Activated T-cell treated with anti-CD3 and anti-CD28 coated beads for 1 hour (primary cell): ENCODE measurements around the gene MPP1.
A peak's percentile ranks its signal among the peaks of the same experiment; 100 is the strongest.

Experiments
- DNase-seq: peaks from one replicate; pipeline ENCODE4 v3.0.0-alpha.2; 2020; ENCODE audit warnings: low read depth

The MPP1 gene

DNA sequence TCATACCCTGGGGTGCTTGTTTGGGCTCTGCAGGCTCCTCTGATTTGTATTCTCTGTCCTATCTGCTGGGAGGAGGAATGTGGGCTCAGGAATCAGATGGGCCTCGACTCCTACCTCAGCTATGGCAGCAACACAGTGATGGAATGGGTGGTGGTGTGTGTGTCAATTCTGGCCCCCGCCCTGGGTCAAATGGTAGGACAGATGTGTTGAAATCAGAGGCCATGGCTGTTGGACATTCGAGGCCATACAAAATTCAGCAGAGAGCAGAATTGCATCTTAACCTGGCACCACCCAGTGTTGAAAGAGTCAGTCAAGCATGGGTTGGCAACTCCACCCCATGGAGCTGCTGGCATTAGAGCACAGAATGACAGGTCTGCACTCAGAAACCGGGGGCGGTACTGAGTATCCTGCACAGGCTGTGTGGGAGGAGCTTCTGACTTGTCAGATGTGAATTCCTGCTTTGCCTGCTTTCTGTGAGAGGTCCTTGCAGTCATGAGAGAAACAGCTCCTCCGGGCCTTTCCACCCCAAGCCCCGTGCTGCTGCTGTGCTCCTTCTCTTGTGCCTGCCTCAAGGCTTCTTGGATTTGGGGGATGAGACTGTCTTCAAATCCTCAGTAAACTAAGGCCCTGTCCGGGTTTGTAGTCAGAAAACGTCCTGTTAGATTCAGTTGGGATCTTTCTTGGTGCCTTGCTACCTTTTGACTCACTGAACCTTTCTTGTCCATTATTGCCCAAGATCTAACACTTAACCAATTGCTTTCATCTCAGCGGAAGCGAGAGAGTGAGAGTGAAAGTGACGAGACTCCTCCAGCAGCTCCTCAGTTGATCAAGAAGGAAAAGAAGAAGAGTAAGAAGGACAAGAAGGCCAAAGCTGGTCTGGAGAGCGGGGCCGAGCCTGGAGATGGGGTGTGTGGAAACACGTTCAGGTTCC, 29.6 kb downstream of the MPP1 start:
- DNase-seq: no peak

- DNase-seq: no peak
These were observed 30.7 kb downstream of the MPP1 start for GRCh38 chrX:154774622-154775021.

DNA sequence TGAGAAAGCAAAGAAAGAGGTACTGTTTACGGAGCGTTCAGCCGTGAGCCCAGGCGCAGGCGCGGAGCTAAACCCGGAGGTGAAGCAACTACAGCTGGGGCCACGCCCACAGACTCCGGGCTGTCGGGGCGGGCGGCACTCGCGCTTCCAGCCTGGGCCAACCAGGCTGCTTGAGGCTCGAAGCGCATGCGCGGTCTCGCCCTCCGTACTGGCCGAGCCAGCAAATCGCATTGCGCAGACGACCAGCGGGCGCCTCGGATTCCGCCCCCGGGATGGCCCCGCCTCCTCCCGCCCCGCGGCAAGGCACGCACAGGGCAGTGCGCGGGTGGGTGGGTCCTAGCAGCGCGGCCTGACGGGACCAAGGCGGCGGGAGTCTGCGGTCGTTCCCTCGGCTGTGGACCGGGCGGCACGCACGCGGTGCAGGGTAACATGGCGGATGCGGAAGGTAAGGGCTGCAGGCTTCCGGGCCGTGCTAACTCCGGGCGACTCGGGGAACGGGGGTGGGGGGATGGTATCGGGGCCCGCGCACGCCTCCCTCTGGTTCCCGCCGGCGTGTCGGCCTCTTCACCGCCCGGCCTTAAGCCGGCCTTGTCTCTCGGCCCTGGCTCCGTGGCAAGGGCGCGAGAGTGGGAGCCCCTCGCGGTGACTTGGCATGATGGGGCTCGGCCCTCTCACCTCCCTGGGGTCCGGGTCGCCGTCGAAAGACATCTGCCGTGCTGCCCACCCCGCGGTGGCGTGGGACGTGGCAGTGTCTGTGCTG, 42.6 kb downstream of the MPP1 start, which contains the start of gene DKC1:
DKC1 (plus strand) TSS at position 328 of the 760 bp plus-strand sequence; CDS start at position 430, 102 bp downstream.
- DNase-seq: peak; percentile 88

DNA sequence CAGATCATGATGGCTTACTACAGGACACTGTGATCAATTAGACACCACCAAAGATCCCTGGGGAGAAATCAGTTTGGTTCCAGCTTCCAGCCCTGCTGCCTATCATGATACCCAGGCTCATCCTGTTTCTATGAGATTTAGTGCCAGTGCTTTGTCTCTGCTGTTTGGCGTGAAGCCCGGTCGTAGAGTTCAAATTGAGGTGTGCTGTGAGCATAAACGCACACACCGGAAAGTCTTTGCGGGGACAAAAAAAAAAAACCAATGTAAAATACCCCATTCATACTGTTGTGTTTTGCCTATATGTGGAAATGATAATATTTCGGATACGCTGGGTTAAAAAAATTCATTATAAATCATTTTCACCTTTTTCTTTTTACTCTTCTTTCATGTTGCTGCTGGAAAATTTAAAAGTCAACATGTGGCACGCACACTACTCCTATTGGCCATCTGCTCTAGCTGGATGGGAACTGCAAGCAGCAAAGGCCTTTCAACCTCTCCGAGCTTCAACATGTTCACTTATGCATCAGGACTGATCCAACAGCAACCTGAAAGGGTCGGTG, 43.2 kb downstream of the MPP1 start:
- DNase-seq: no peak

DNA sequence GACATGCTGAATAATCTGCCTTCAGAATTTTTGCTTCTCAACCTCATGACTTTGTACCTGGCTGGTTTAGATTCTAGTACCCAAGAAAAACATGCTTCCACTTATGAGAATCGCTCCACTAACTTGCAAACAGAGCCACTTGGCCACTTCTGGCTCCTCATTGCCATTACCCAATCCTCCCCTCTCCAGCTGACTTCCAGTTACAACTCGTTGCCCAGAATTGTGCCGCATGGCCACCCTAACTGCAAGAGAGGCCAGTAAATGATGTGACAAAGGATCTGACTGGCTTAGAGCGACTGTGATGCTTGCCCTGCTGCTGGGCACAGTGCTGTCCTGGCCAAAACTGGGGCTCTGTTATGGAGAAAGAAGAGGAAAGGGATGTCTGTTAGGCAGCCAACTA, 46.6 kb downstream of the MPP1 start:
- no peak for DNase-seq

- no peak for DNase-seq
These were observed 53.5 kb downstream of the MPP1 start for GRCh38 chrX:154751669-154752271.

DNA sequence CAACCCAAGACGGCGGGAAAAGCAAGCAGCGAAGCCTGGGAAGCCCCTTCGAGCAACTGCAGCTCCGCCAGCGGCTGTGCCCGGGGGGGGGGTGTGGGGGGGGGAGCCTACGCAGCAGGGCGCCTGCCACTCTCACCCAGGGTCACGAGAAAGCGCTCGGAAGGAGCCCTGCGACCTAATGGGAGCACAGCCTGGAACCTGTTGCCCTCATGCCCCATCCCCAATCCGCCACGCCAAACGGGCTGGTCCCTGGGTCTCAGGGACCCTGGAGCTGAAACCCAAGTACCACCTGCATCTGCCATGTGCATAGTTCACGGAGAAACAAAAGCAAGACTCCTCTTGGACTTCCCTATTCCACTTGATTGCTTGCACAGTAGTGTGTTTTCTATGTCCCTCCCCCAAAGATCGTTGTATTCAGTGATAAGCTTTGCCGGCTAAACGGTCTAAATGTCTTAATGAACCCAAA, 54.0 kb downstream of the MPP1 start:
- no peak for DNase-seq

DNA sequence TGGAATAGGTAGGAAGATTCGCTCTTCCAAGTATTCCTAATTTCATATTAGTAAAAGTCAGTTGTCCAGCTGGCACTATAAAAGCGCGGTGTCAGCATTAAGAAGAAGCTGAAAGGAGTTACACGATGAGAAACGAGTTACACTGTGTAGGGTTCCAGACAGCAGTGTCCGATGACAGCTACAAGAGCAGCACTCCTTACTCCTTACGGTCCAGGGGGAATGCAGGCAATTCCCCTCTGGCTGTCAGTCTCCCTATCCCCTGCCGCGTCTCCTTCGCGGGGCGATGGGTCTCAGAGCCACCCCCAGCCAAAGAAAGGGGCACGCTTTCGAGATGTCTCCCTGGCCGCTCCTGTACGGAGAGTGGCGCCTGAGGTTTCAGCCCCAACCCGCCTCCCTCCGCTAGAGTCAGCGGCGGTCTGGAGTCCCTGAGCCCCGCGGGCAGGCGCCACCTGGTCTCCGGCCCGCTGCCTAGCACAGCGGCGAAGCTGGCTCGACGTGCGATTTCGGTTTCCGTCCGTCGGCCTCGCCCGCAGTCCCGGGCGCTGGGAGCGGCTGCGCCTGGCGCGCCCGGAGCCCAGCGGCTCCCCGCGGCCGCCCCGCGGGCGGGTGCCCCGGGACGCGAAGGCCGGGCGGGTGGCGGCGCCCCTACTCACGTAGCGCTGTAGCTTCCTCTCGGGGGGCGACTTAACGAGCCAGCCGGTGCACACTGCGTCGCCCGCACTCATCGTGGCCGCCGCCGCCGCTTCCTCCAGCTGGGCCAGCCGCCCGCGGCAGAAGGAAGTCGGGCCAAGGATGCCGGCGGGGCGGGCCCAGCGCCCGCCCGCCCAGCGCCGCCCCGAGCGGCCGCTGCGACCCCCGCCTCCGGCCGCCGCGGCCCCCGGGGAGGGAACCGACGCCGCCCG, 54.7 kb downstream of the MPP1 start, which contains the start of gene GAB3:
GAB3 (minus strand) TSS at position 777 of the 902 bp plus-strand sequence; CDS start at position 725, 52 bp downstream.
- DNase-seq: peak; percentile 19

DNA sequence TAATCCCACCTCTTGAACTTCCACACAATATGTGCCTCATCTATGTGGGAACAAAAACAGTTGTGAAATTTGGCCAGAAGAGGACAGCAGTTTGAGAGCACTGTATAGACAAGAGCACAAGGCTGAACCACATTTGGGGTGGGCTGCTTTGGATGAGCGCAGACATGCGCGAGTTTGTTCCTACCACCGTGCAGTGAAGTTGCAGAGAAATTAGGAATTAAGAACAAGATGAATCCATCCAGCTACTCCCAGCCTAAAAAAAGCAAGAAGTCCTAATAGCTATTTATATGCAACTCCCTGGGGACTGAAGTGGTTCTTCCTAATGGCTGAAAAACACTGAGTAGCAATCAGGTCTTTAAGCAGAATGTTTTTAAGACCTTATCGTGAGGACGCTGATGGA, 55.4 kb downstream of the MPP1 start:
- DNase-seq: no peak

GRCh38 chrX:154748712-154749339, 56.5 kb downstream of the MPP1 start:
- DNase-seq: peak; percentile 22

DNA sequence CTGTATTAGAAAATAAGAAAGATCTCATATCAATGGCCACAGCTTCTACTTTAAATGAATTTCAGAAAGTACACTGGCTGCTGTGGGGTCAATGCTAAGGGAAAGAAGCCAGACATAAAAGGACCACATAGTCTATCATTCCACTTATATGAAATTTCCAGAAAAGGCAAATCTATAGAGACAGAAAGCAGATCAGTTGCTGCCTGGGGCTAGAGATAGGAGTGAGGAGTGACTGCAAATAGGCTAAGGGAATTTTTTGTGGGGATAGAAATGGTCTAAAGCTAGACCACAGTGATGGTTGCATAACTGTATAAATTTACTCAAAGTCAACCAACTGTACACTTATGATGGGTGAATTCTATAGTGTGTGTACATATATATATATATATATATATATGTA, 62.7 kb downstream of the MPP1 start:
- DNase-seq: no peak

- DNase-seq: no peak
These were observed 65.3 kb downstream of the MPP1 start for GRCh38 chrX:154739952-154740465.

DNA sequence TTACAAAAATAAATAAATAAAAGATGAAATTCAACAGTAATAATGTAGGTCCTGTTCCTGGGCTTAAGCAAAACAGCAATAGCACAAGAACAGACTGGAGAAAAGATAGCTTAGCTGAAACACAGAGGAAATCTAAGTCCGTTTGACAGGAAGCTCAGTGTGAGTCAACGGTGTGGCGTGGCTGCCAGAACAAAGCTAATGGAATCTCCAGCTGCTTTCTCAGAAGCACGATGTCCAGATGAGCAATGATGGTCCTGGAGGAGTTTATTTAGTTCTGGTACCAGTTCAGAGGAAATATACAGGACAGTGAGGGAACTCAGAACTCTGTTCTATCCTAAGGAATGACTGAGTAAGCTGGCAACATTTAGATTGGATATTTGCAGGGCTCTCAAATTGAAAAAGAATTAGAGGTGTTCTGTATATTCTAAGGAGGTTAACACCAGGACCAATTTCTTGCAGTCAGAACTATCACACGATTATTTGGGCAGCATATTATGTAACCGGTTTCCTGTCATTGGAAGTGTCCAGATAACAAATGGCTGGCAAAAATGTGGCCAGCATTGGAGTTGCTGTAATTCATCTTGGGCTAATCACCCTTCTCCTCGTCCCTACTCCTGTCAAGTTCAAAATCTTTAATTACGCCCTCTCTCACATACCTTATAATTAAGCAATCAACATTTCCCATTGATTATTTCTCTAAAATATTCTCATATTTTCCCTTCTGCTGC, 67.1 kb downstream of the MPP1 start:
- no peak for DNase-seq

GRCh38 chrX:154737136-154737535, 68.1 kb downstream of the MPP1 start:
- DNase-seq: no peak

DNA sequence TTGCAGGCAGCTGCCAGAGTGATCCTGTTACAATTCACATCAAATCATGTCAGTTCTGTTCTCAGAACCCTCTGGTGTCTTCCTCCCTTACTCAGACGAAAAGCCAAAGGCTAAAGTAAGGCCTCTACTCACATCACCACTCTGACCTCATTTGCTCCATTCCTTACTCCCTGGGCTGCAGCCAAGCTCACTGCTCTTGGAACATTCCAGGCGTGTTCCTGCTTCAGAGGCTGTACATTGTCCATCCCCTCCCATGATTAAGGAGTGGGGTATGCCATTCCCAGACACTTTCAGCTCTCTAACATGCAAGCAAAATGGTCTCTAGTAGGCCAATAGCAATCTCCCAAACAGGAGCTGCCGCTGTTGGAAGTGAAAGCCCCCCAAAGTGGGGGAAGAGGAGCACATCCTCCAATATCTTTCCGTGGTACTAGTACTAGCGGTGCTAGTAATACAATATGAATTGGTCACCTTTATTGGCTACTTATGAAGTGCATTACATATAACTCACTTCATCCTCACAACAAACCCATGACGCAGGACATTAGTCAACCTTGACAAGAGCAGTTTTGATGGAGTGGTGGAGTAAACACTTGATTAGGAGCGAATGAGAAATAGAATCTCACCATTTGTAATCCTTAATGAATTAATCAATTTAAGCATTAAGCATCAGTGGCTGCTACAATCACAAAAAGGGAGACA, 69.4 kb downstream of the MPP1 start:
- no peak for DNase-seq

GRCh38 chrX:154734061-154734781, 71.1 kb downstream of the MPP1 start:
- DNase-seq: peak; percentile 13

- no peak for DNase-seq
These were observed 72.2 kb downstream of the MPP1 start for GRCh38 chrX:154733066-154733425.

- DNase-seq: no peak
These were observed 72.7 kb downstream of the MPP1 start for GRCh38 chrX:154732421-154733065.
